Activated CD4-positive, alpha-beta memory T cell treated with anti-CD3 and anti-CD28 coated beads, Interleukin-2, amount 10 ng/mL, durations not matched to agents 7 days and 5 days (primary cell): ENCODE measurements around the gene HLA-DRB1. TPM values are rescaled to one million over a fixed set of nuclear protein-coding genes. Genes with fewer than 3 reads are reported as not detected.
"Not testable (repeated sequence)": the region's sequence is repeated elsewhere in the genome, so short reads cannot be mapped to it uniquely, and the experiment has no call there.

Experiments
- CTCF ChIA-PET: fragments of 350-600 bp; sonication (Branson Sonifier 250); formaldehyde crosslinking; loops from one replicate; lab custom pipeline; 2021; ENCODE audit warnings: antibody characterized with exemption, inconsistent platforms; lab: Charles Lee
- POLR2A ChIA-PET: fragments of 350-600 bp; sonication (Branson Sonifier 250); formaldehyde crosslinking; loops from one replicate; lab custom pipeline; 2021; ENCODE audit warnings: antibody characterized with exemption; lab: Charles Lee
- DNase-seq: peaks from one replicate; pipeline ENCODE4 v3.0.0-alpha.2; 2020
- H3K27ac Mint-ChIP-seq: one replicate; pipeline ENCODE4 v1.8.0; 2021; ENCODE audit warnings: mild to moderate bottlenecking, mixed read lengths
- H3K27me3 Mint-ChIP-seq: one replicate; pipeline ENCODE4 v1.8.0; 2021; ENCODE audit warnings: mixed read lengths
- H3K36me3 Mint-ChIP-seq: one replicate; pipeline ENCODE4 v1.8.0; 2021; ENCODE audit warnings: low read depth, mixed read lengths
- H3K4me1 Mint-ChIP-seq: one replicate; pipeline ENCODE4 v1.8.0; 2021; ENCODE audit warnings: mixed read lengths
- H3K4me3 Mint-ChIP-seq: one replicate; pipeline ENCODE4 v1.8.0; 2021; ENCODE audit warnings: mild to moderate bottlenecking, mixed read lengths
- H3K9me3 Mint-ChIP-seq: one replicate; pipeline ENCODE4 v1.8.0; 2021; ENCODE audit warnings: mixed read lengths
- total RNA-seq, 2 experiments: library from RNA; stranded (reverse); gene quantifications; one replicate each; pipeline ENCODE4 v1.2.3, GENCODE V29; 2021

Gene HLA-DRB1
- total RNA-seq, 2 experiments from 2014 or later, result 155 TPM

DNA sequence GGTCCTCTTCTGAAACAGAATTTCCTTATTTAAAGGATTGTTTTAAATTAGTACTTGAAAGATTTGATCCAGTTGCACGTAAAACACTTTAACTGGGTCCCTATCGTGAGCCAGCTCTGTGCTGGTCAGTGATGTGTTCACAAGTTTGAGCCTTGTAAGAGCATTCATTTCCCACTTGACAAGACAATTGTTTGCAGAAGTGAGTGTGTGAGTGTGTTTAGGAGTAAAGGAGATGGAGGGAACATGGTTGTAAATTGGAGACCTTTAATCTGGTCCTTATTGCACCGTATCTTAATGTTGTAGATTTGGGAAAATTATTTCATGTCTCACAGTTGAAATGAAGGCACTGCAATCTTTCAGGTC is 59.2 kb downstream of the HLA-DRB1 start:
- H3K27ac Mint-ChIP-seq, result peak overlapping the region; percentile 34
- not testable (repeated sequence) for DNase-seq, H3K27me3 Mint-ChIP-seq, H3K36me3 Mint-ChIP-seq, H3K4me3 Mint-ChIP-seq, H3K9me3 Mint-ChIP-seq
- POLR2A ChIA-PET, result interaction anchor here (0.9 kb wide), 1 partner anchor 59 kb away, joined by 5 read pairs; no protein-coding TSS in a partner anchor
- CTCF ChIA-PET, result interaction anchor here (0.9 kb wide), 1 partner anchor 160 kb away, joined by 3 read pairs; no protein-coding TSS in a partner anchor
- peaks cover 19% of the 10 kb centered on the region for H3K4me1 Mint-ChIP-seq

DNA sequence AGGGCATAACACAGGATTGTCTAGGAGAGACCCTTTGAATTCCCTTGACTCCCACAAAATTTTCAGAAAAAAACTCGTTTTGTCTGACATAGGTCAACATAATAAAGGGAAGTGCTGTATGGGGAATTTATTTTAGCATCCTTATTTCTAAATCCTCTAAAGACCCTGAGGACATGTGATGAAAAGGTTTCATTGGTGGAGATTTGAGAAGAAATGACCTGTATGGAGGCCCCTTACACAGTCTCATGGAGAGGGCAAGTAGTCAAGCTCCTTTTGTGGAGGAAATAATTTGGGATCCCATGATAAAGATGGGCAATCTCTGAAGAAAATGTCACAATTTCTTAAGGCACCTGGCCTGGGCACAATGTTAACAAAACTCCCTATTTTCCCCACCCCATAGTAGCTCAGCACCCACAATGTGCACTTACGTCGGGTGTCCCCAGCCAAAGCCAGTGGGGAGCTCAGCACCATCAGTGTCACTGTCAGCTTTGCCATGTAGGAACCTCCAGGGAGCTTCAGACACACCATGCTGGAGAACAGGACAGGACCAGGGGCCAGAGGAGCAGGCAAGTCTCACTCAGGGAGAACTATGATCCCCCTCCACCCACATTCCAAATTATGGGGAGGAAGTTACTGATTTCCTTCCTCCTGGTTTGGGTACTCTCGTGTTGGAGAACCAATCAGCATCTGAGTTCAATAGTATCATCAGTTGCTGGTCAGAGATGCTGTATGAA is 59.8 kb downstream of the HLA-DRB1 start, which contains the start of gene HLA-DRB5:
Gene HLA-DRB5, minus strand, starts transcription at position 591 of the 734 bp plus-strand sequence. Its CDS starts 63 bp downstream, at position 528.
- ChIA-PET POLR2A (interaction anchor here (0.9 kb wide), 1 partner anchor 59 kb away, joined by 5 read pairs; no protein-coding TSS in a partner anchor), CTCF (interaction anchor here (0.9 kb wide), 1 partner anchor 160 kb away, joined by 3 read pairs; no protein-coding TSS in a partner anchor)
- H3K36me3 Mint-ChIP-seq, result peaks cover 2% of the 10 kb centered on the region
- peaks cover 19% of the 10 kb centered on the region for H3K4me1 Mint-ChIP-seq
- H3K4me3 Mint-ChIP-seq, result peak within 1 kb of the TSS; percentile 80
- no peaks in the 10 kb centered on the region for H3K9me3 Mint-ChIP-seq
- peak within 1 kb of the TSS; percentile 49 for H3K27ac Mint-ChIP-seq
- peak; percentile 29 for DNase-seq
- peaks cover 4% of the 10 kb centered on the region for H3K27me3 Mint-ChIP-seq

Other genes starting within 250 kb of the HLA-DRB1 start
- gene TSBP1, start 217.9 kb downstream of the HLA-DRB1 start, total RNA-seq, result not detected
- not detected for gene BTNL2, start 182.7 kb downstream of the HLA-DRB1 start, total RNA-seq
- 100 to 1,000 TPM; 203 to 204 TPM for gene HLA-DRA, start 150.0 kb downstream of the HLA-DRB1 start, total RNA-seq
- 10 to 100 TPM; 12.7 to 14.0 TPM for gene HLA-DRB5, start 59.6 kb downstream of the HLA-DRB1 start, total RNA-seq
- 10 to 100 TPM; 35.4 to 41.1 TPM for gene HLA-DQA1, start 47.6 kb upstream of the HLA-DRB1 start, total RNA-seq
- 10 to 100 TPM; 74.4 to 74.6 TPM for gene HLA-DQB1, start 76.8 kb upstream of the HLA-DRB1 start, total RNA-seq
- gene HLA-DQA2, start 151.5 kb upstream of the HLA-DRB1 start, total RNA-seq, result not detected
- gene HLA-DQB2, start 173.7 kb upstream of the HLA-DRB1 start, total RNA-seq, result not detected
- gene HLA-DOB, start 227.2 kb upstream of the HLA-DRB1 start, total RNA-seq, result 1 to 10 TPM; 1.5 to 2.2 TPM
- gene TAP2, start 248.9 kb upstream of the HLA-DRB1 start, total RNA-seq, result 100 to 1,000 TPM; 203 to 211 TPM